Endothelial cell of umbilical vein (primary cell): Measurements from ENCODE around the gene RGS1. TPM values are rescaled to one million over a fixed set of nuclear protein-coding genes. Genes with fewer than 3 reads are reported as not detected.

ENCODE experiments used
- BruUV-seq: library from RNA; stranded (reverse); fragments of 400-500 nt; replicated peaks from 2 replicates; lab custom pipeline; 2021; lab: Mats Ljungman, UMichigan
- CTCF ChIA-PET: fragments of 300-600, 350-600 bp; sonication (Branson Sonifier 250); formaldehyde crosslinking; loops from one replicate; lab custom pipeline; 2021; ENCODE audit warnings: antibody characterized with exemption, inconsistent platforms; lab: Charles Lee
- POLR2A ChIA-PET: fragments of 300-600, 350-600 bp; sonication (Branson Sonifier 250); formaldehyde crosslinking; loops from one replicate; lab custom pipeline; 2021; ENCODE audit warnings: antibody characterized with exemption, inconsistent platforms; lab: Charles Lee
- DNase-seq: peaks from one replicate; pipeline ENCODE4 v3.0.0-alpha.2; 2011; ENCODE audit warnings: low read depth, low spot score
- FAIRE-seq: peaks from 2 replicates; lab custom pipeline; 2011; peaks lifted over from hg19 to GRCh38; lab: Jason Lieb, UNC
- H2AFZ ChIP-seq: 2 replicates; pipeline ENCODE4 v1.6.0; 2012; ENCODE audit warnings: low read depth, low read length, control low read depth, inconsistent platforms
- H3K27ac ChIP-seq: 2 replicates; pipeline ENCODE4 v1.5.1; 2011; ENCODE audit warnings: low read depth, mild to moderate bottlenecking, control low read depth, low read length, moderate library complexity; ENCODE audit not compliant: insufficient read depth
- H3K27me3 ChIP-seq, 2 experiments: 2 replicates each; pipeline versions ENCODE4 v1.6.0 to v1.6.1; 2011; ENCODE audit warnings: low read length in 2 of 2, mixed read lengths in 1 of 2; ENCODE audit not compliant: control insufficient read depth in 2 of 2, insufficient read depth in 2 of 2
- H3K36me3 ChIP-seq, 2 experiments: 2 replicates in 1 of 2; 3 replicates in 1 of 2; pipeline ENCODE4 v1.5.1; 2011; ENCODE audit warnings: low read length in 2 of 2, mild to moderate bottlenecking in 1 of 2, moderate library complexity in 1 of 2; ENCODE audit not compliant: control insufficient read depth in 2 of 2, insufficient read depth in 2 of 2; ENCODE audit errors: extremely low read depth in 1 of 2
- H3K4me1 ChIP-seq: 3 replicates; pipeline ENCODE4 v1.5.1; 2011; ENCODE audit warnings: mild to moderate bottlenecking, low read length; ENCODE audit not compliant: control insufficient read depth, insufficient read depth; ENCODE audit errors: extremely low read depth
- H3K4me2 ChIP-seq: 2 replicates; pipeline ENCODE4 v1.6.1; 2011; ENCODE audit warnings: low read length, control low read depth, mixed read lengths; ENCODE audit not compliant: insufficient read depth
- H3K4me3 ChIP-seq, 3 experiments: fragments of 200-600 bp in 1 of 3; sonication (generic), shearing (Covaris generic) in 1 of 3; replicated peaks in 1 of 3; 2 replicates each; pipeline ENCODE4 v1.5.1; 2011 to 2016; ENCODE audit warnings: control low read depth in 3 of 3, low read length in 3 of 3, mild to moderate bottlenecking in 2 of 3, inconsistent platforms in 1 of 3, low read depth in 1 of 3, moderate library complexity in 1 of 3; ENCODE audit not compliant: insufficient read depth in 1 of 3
- H3K79me2 ChIP-seq: 2 replicates; pipeline ENCODE4 v1.6.0; 2012; ENCODE audit warnings: low read length, inconsistent platforms; ENCODE audit not compliant: control insufficient read depth, insufficient read depth
- H3K9ac ChIP-seq: replicated peaks from 2 replicates; pipeline ENCODE3; 2011; ENCODE audit warnings: low read length, control low read depth; ENCODE audit not compliant: insufficient read depth; ENCODE audit errors: extremely low read depth
- H3K9me1 ChIP-seq: replicated peaks from 3 replicates; pipeline ENCODE4 v1.6.0; 2011; ENCODE audit warnings: mild to moderate bottlenecking, low read length; ENCODE audit not compliant: control insufficient read depth, insufficient read depth; ENCODE audit errors: extremely low read depth
- H3K9me3 ChIP-seq: replicated peaks from 2 replicates; pipeline ENCODE4 v1.5.1; 2012; ENCODE audit warnings: low read length, inconsistent platforms; ENCODE audit not compliant: control insufficient read depth, insufficient read depth
- H4K20me1 ChIP-seq: replicated peaks from 2 replicates; pipeline ENCODE3; 2011; ENCODE audit warnings: mild to moderate bottlenecking, low read length; ENCODE audit not compliant: control insufficient read depth, insufficient read depth; ENCODE audit errors: extremely low read depth
- EZH2 ChIP-seq: IDR thresholded peaks from 2 replicates; pipeline ENCODE4 v1.6.1; 2012; ENCODE audit warnings: borderline replicate concordance, low read depth, mild to moderate bottlenecking, moderate library complexity, low read length, inconsistent platforms; ENCODE audit not compliant: severe bottlenecking
- FOS ChIP-seq: IDR thresholded peaks from 2 replicates; pipeline ENCODE4 v1.6.1; 2011; ENCODE audit warnings: mild to moderate bottlenecking, low read length, moderate library complexity, borderline replicate concordance; ENCODE audit not compliant: insufficient read depth
- GATA2 ChIP-seq: IDR thresholded peaks from 2 replicates; pipeline ENCODE4 v1.7.0; 2011; ENCODE audit warnings: low read depth, mild to moderate bottlenecking, moderate library complexity, mixed read lengths, low read length; ENCODE audit not compliant: insufficient read length, insufficient read depth
- JUN ChIP-seq: IDR thresholded peaks from 2 replicates; pipeline ENCODE4 v1.6.1; 2011; ENCODE audit warnings: borderline replicate concordance, low read depth; ENCODE audit not compliant: insufficient read length, insufficient read depth
- MYC ChIP-seq: IDR thresholded peaks from one replicate; pipeline ENCODE4 v1.6.1; 2011; ENCODE audit warnings: mild to moderate bottlenecking, low read depth, low read length
- POLR2A ChIP-seq: IDR thresholded peaks from 2 replicates; pipeline ENCODE4 v1.6.1; 2012; ENCODE audit warnings: low read depth, mild to moderate bottlenecking, control low read depth, low read length
- POLR2AphosphoS5 ChIP-seq: IDR thresholded peaks from 2 replicates; pipeline ENCODE4 v1.6.1; 2012; ENCODE audit warnings: low read depth, mild to moderate bottlenecking, control low read depth, low read length, moderate library complexity; ENCODE audit not compliant: insufficient read depth
- dilution Hi-C: fragments of 300-500 bp; cut with MboI; formaldehyde crosslinking; loops from one replicate; pipeline ENCODE4 v1.15.0; 2019; ENCODE audit warnings: low sequenced_read_pairs; ENCODE audit not compliant: extremely low pct_ligation_motif_present
- intact Hi-C: fragments of 100-400 bp; cut with micrococcal nuclease; formaldehyde crosslinking; loops from one replicate; pipeline ENCODE4 v1.10.0; 2022
- polyA plus RNA-seq, 4 experiments: library from polyadenylated mRNA; depleted of rRNA in 3 of 4; stranded (reverse) in 3 of 4; unstranded in 1 of 4; fragments of >200 nt; gene quantifications; 2 replicates each; pipeline versions ENCODE4 v1.2.1 to v1.2.3, GENCODE V29; 2011 to 2012; ENCODE audit warnings: missing spikeins in 1 of 4
- total RNA-seq: library from RNA; stranded (reverse); gene quantifications from 2 replicates; pipeline ENCODE4 v1.2.3, GENCODE V29; 2021
- TF ChIP-seq, protein P1 (sequence below), 2 donors: IDR thresholded peaks; 1 replicate in 1 of 2; 2 replicates in 1 of 2; pipeline ENCODE4 v1.5.1; 2011; ENCODE audit warnings: low read length in 2 of 2, mild to moderate bottlenecking in 2 of 2, moderate library complexity in 2 of 2, control low read depth in 1 of 2, inconsistent platforms in 1 of 2, low read depth in 1 of 2; ENCODE audit not compliant: insufficient read depth in 1 of 2; ENCODE audit errors: extremely low read depth in 1 of 2
- TF ChIP-seq, protein P2 (sequence below): IDR thresholded peaks from 2 replicates; pipeline ENCODE4 v1.6.1; 2011; ENCODE audit not compliant: insufficient read depth, insufficient read length

The RGS1 gene
- total and polyA plus RNA-seq, 2 donors (not counting 3 experiments of a cell fraction or from before 2014, with no cell fraction given), result not detected

DNA sequence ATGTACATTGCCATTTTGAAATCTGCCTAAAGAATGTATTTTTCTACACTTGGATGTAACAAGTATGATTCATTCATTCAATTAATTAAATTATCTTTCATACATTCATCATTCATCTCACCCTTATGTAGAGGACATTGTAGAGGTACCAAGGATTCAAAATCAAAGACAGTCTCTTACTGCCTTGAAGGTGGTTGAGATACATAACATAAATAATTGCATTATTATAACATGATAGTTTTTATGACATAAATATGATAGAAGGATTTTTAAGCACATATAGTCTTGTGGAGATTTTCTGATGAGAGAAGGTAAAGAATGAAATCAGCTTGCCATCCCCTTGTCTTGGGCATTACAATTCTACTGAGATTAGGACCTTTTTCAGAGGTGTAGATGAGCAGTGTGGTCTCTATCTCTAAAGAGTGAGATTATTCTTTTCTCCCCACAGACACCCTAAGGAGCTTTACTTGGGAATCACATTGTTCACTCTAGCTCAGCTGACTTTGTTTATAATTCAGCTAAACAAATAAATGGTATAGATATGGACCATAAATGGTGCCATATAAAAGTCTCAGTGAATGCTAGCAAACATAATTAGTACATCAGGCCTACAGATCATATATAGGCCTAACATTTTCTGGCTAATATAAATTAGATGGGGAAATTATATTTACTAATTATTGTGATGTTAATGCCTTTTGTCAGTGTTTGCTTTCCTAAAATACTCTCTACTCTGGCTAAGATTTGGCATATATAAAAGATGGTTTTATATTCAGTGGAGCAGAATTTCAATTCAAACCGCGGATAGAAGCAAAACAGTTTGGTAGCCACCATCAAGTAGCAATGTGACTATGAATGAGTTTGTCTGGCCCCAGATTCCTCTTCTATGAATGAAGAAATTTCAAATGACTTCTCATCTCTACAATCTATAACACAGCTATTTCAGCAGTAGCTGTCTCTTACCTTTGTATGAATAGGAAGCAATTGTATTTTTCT, 1.9 kb downstream of the RGS1 start:
- intact Hi-C loops, result no loop called here
- Histone ChIP-seq H3K36me3 (no peaks in the 10 kb centered on the region), H4K20me1 (no peaks in the 10 kb centered on the region), H3K27ac (no peak overlapping the region), H3K4me2 (no peak overlapping the region), H3K4me3 (no peak overlapping the region), H3K9me1 (no peaks in the 10 kb centered on the region), H3K79me2 (no peaks in the 10 kb centered on the region), H3K27me3 (no peaks in the 10 kb centered on the region), H3K9ac (no peak overlapping the region), H3K4me1 (no peaks in the 10 kb centered on the region), H2AFZ (no peak overlapping the region), H3K9me3 (no peaks in the 10 kb centered on the region)
- dilution Hi-C loops, result loop anchor here (25.0 kb wide), 1 partner anchor 90 kb away; no protein-coding TSS in a partner anchor
- ChIA-PET CTCF (interaction anchor here (1.0 to 7.2 kb wide), 4 partner anchors 10 to 102 kb away, joined by 4 to 128 read pairs (median 18); no protein-coding TSS in a partner anchor), POLR2A (no interaction called here)
- DNase-seq (no peak), FAIRE-seq (no peak)
- TF ChIP-seq EZH2 (no peak), JUN (no peak), GATA2 (no peak), POLR2AphosphoS5 (no peak), FOS (no peak), MYC (no peak), POLR2A (no peak)
- TF ChIP-seq, protein P1, sequence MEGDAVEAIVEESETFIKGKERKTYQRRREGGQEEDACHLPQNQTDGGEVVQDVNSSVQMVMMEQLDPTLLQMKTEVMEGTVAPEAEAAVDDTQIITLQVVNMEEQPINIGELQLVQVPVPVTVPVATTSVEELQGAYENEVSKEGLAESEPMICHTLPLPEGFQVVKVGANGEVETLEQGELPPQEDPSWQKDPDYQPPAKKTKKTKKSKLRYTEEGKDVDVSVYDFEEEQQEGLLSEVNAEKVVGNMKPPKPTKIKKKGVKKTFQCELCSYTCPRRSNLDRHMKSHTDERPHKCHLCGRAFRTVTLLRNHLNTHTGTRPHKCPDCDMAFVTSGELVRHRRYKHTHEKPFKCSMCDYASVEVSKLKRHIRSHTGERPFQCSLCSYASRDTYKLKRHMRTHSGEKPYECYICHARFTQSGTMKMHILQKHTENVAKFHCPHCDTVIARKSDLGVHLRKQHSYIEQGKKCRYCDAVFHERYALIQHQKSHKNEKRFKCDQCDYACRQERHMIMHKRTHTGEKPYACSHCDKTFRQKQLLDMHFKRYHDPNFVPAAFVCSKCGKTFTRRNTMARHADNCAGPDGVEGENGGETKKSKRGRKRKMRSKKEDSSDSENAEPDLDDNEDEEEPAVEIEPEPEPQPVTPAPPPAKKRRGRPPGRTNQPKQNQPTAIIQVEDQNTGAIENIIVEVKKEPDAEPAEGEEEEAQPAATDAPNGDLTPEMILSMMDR (IDR thresholded peaks at IDR 0.05; ENCODE audit: extremely low read depth in 1 of 2, insufficient read depth in 1 of 2, low read depth in 1 of 2, low read length in 2 of 2), result no peak
- TF ChIP-seq, protein P2, sequence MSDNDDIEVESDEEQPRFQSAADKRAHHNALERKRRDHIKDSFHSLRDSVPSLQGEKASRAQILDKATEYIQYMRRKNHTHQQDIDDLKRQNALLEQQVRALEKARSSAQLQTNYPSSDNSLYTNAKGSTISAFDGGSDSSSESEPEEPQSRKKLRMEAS, result no peak
- BruUV-seq, result no TSS peak
